ENCODE measurements around the gene UBXN11. TPM values are rescaled to one million over a fixed set of nuclear protein-coding genes. Genes with fewer than 3 reads are reported as not detected.

Gene UBXN11
- polyA plus RNA-seq, 1 of the 3 experiments (the other 2 are of a cell fraction): 30.6 TPM

DNA sequence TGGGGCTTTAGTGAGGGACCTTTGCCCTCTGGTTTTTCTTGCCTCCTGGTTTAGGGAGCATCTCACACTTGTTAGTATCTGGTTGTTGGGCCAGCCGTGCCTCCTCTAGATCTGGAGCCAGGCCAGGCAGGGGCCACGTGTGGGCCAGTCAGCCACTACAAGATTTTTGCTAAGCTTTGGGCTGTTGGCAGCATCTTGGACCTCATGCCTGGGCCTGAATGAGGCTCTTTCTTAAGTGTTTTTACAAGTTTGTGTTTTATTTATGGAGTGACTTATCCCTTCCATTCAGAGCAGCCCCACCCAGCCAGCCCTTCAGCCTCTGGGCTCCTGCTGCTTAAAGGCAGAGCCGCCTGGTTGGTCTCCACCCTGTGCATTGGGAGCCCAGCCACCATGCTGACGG is 28.1 kb downstream of the UBXN11 start:
- Histone ChIP-seq H2AFZ (ENCODE audit: low read depth) (no peak overlapping the region), H3K36me3 (replicated peaks in 1 of 2; ENCODE audit: control insufficient read depth in 1 of 2, insufficient read depth in 2 of 2, low read length in 1 of 2) (peaks cover 9 to 29% of the 10 kb centered on the region in 2 experiments), H4K20me1 (ENCODE audit: insufficient read depth) (peaks cover 20% of the 10 kb centered on the region), H3K9me2 (no peaks in the 10 kb centered on the region), H3K9me3 (no peaks in the 10 kb centered on the region), H3K4me2 (peak overlapping the region; percentile 95), H3K9ac (peak overlapping the region; percentile 81; the same call in 1 of the 2 replicates), H3F3A (replicated peaks; ENCODE audit: insufficient read depth) (peaks cover 55% of the 10 kb centered on the region), H3K4me1 (ENCODE audit: control insufficient read depth in 1 of 2, insufficient read depth in 2 of 2, low read depth in 1 of 2, low read length in 1 of 2) (peaks cover 36 to 59% of the 10 kb centered on the region in 2 experiments; a peak in 3 of 4 replicates), H3K79me2 (ENCODE audit: insufficient read depth) (peaks cover 42% of the 10 kb centered on the region), H3K27me3 (ENCODE audit: insufficient read depth) (no peaks in the 10 kb centered on the region), H3K27ac (ENCODE audit: low read depth in 2 of 2, low read length in 1 of 2) (peak overlapping the region in 1 of 2 experiments; percentile 87; a peak in 2 of 4 replicates), H3K4me3 (ENCODE audit: low read depth in 2 of 2, low read length in 1 of 2) (no peak overlapping the region)
- no peak for DNase-seq
- POLR2A ChIA-PET: no interaction called here
- CTCF ChIA-PET: interaction anchor here (1.2 to 9.5 kb wide), 7 partner anchors 9 to 176 kb away, joined by 3 to 204 read pairs (median 25); partner anchors contain the start of genes CD52, CEP85 and ZNF593
- no peak for TF ChIP-seq ELF1 (IDR thresholded peaks at IDR 0.05)
- no peak for TF ChIP-seq POLR2AphosphoS5 (IDR thresholded peaks at IDR 0.05; ENCODE audit: low read depth, low read length)
- TF ChIP-seq CHD2 (IDR thresholded peaks at IDR 0.05; ENCODE audit: low read length, partially characterized antibody): no peak
- 75% methylated on average over 4 of the region's 4 CpGs for WGBS (ENCODE audit: low lambda C conversion rate)

DNA sequence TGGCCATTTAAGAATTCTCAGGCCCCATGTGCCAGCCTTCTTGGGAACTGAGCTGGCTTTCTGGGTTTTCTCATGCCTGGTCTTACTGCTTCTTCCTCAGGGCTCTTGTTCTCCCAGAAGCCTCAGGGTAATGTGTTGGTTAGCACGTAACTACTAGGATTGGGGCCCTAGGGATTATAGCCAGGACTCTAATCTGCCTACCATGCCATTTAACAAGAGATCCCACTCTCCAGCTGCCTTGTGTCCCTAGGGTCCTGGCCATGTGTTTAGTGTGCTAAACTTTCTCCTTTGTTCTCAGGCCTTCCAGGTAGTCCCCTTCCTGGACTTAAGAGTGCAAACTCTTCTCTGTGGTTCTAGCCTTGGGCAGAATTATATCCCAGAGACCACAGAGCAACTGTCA is 28.7 kb downstream of the UBXN11 start:
- Histone ChIP-seq H3K9ac (peak overlapping the region; percentile 81; the same call in 1 of the 2 replicates), H3K79me2 (ENCODE audit: insufficient read depth) (peaks cover 36% of the 10 kb centered on the region), H3K4me2 (peak overlapping the region; percentile 95; the same call in 1 of the 2 replicates), H2AFZ (ENCODE audit: low read depth) (no peak overlapping the region), H3K9me2 (no peaks in the 10 kb centered on the region), H3K36me3 (replicated peaks in 1 of 2; ENCODE audit: control insufficient read depth in 1 of 2, insufficient read depth in 2 of 2, low read length in 1 of 2) (peaks cover 9 to 27% of the 10 kb centered on the region in 2 experiments), H4K20me1 (ENCODE audit: insufficient read depth) (peaks cover 19% of the 10 kb centered on the region), H3K27ac (ENCODE audit: low read depth in 2 of 2, low read length in 1 of 2) (peak overlapping the region in 1 of 2 experiments; percentile 87; a peak in 2 of 4 replicates), H3K4me3 (ENCODE audit: low read depth in 2 of 2, low read length in 1 of 2) (no peak overlapping the region), H3K27me3 (ENCODE audit: insufficient read depth) (no peaks in the 10 kb centered on the region), H3K9me3 (no peaks in the 10 kb centered on the region), H3F3A (replicated peaks; ENCODE audit: insufficient read depth) (peaks cover 51% of the 10 kb centered on the region), H3K4me1 (ENCODE audit: control insufficient read depth in 1 of 2, insufficient read depth in 2 of 2, low read depth in 1 of 2, low read length in 1 of 2) (peaks cover 36 to 58% of the 10 kb centered on the region in 2 experiments; a peak in 3 of 4 replicates)
- DNase-seq: no peak
- no CpG with 5 or more reads among the region's 1 CpG for WGBS (ENCODE audit: low lambda C conversion rate)
- ChIA-PET POLR2A (no interaction called here), CTCF (interaction anchor here (1.3 to 9.5 kb wide), 7 partner anchors 10 to 108 kb away, joined by 5 to 204 read pairs (median 11); partner anchors contain the start of genes CD52, CEP85 and ZNF593)
- TF ChIP-seq, protein P1, sequence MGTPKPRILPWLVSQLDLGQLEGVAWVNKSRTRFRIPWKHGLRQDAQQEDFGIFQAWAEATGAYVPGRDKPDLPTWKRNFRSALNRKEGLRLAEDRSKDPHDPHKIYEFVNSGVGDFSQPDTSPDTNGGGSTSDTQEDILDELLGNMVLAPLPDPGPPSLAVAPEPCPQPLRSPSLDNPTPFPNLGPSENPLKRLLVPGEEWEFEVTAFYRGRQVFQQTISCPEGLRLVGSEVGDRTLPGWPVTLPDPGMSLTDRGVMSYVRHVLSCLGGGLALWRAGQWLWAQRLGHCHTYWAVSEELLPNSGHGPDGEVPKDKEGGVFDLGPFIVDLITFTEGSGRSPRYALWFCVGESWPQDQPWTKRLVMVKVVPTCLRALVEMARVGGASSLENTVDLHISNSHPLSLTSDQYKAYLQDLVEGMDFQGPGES (IDR thresholded peaks at IDR 0.05; ENCODE audit: low read depth, low read length): no peak
- TF ChIP-seq NRF1 (IDR thresholded peaks at IDR 0.05; ENCODE audit: low read depth, low read length) (no peak), JUND (IDR thresholded peaks at IDR 0.05) (no peak), NFIC (IDR thresholded peaks at IDR 0.05; ENCODE audit: borderline replicate concordance) (no peak), RAD21 (IDR thresholded peaks at IDR 0.05; ENCODE audit: low read length) (no peak), FOXJ3 (CRISPR knock-in tag; IDR thresholded peaks at IDR 0.05) (no peak), POLR2AphosphoS5 (IDR thresholded peaks at IDR 0.05; ENCODE audit: low read depth, low read length) (no peak)
- TF ChIP-seq, protein P2, sequence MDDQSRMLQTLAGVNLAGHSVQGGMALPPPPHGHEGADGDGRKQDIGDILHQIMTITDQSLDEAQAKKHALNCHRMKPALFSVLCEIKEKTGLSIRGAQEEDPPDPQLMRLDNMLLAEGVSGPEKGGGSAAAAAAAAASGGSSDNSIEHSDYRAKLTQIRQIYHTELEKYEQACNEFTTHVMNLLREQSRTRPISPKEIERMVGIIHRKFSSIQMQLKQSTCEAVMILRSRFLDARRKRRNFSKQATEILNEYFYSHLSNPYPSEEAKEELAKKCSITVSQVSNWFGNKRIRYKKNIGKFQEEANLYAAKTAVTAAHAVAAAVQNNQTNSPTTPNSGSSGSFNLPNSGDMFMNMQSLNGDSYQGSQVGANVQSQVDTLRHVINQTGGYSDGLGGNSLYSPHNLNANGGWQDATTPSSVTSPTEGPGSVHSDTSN (IDR thresholded peaks at IDR 0.05): no peak
- TF ChIP-seq, protein P3, sequence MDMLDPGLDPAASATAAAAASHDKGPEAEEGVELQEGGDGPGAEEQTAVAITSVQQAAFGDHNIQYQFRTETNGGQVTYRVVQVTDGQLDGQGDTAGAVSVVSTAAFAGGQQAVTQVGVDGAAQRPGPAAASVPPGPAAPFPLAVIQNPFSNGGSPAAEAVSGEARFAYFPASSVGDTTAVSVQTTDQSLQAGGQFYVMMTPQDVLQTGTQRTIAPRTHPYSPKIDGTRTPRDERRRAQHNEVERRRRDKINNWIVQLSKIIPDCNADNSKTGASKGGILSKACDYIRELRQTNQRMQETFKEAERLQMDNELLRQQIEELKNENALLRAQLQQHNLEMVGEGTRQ (IDR thresholded peaks at IDR 0.05; ENCODE audit: borderline replicate concordance, low read depth, low read length): no peak
- TF ChIP-seq, protein P4, sequence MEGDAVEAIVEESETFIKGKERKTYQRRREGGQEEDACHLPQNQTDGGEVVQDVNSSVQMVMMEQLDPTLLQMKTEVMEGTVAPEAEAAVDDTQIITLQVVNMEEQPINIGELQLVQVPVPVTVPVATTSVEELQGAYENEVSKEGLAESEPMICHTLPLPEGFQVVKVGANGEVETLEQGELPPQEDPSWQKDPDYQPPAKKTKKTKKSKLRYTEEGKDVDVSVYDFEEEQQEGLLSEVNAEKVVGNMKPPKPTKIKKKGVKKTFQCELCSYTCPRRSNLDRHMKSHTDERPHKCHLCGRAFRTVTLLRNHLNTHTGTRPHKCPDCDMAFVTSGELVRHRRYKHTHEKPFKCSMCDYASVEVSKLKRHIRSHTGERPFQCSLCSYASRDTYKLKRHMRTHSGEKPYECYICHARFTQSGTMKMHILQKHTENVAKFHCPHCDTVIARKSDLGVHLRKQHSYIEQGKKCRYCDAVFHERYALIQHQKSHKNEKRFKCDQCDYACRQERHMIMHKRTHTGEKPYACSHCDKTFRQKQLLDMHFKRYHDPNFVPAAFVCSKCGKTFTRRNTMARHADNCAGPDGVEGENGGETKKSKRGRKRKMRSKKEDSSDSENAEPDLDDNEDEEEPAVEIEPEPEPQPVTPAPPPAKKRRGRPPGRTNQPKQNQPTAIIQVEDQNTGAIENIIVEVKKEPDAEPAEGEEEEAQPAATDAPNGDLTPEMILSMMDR (IDR thresholded peaks at IDR 0.05): no peak
